B cell (primary cell): ENCODE results near the gene DHX35. TPM values are rescaled to one million over a fixed set of nuclear protein-coding genes. Genes with fewer than 3 reads are reported as not detected.
A peak's percentile ranks its signal among the peaks of the same experiment; 100 is the strongest.

Source experiments
- ATAC-seq: fragments of 200-7000 bp; cut with Tn5 transposase; one replicate; pipeline ENCODE4 v1.10.0; 2021; ENCODE audit warnings: low read depth, mild to moderate bottlenecking, moderate number of reproducible peaks, moderate library complexity
- CTCF ChIA-PET: fragments of 350-600 bp; sonication (Branson Sonifier 250); formaldehyde crosslinking; loops from one replicate; lab custom pipeline; 2021; ENCODE audit warnings: antibody characterized with exemption, inconsistent platforms; lab: Charles Lee
- POLR2A ChIA-PET: fragments of 350-600 bp; sonication (Branson Sonifier 250); formaldehyde crosslinking; loops from one replicate; lab custom pipeline; 2021; ENCODE audit warnings: antibody characterized with exemption; lab: Charles Lee
- DNase-seq: peaks from one replicate; pipeline ENCODE4 v3.0.0; 2013
- H2AFZ ChIP-seq: 2 replicates; pipeline ENCODE4 v1.6.1; 2012; ENCODE audit warnings: mild to moderate bottlenecking, low read depth, low read length; ENCODE audit not compliant: insufficient read depth, poor library complexity, severe bottlenecking
- H3K27ac ChIP-seq, 2 donors: 1 replicate in 1 of 2; 2 replicates in 1 of 2; pipeline ENCODE4 v1.5.1; 2012 to 2013; ENCODE audit warnings: low read length in 2 of 2, mild to moderate bottlenecking in 2 of 2, moderate library complexity in 1 of 2
- H3K27me3 ChIP-seq, 4 experiments: fragments of 200-600 bp in 1 of 4; sonication (generic) in 1 of 4; replicated peaks in 1 of 4; 1 replicate in 2 of 4; 2 replicates in 2 of 4; pipeline versions ENCODE4 v1.6.1 to v1.7.0; 2013 to 2016; ENCODE audit warnings: low read length in 3 of 4, mild to moderate bottlenecking in 2 of 4, mixed read lengths in 1 of 4, moderate library complexity in 1 of 4; ENCODE audit not compliant: insufficient read depth in 4 of 4, control insufficient read depth in 3 of 4; ENCODE audit errors: control extremely low read depth in 1 of 4
- H3K36me3 ChIP-seq, 2 experiments: replicated peaks in 1 of 2; 1 replicate in 1 of 2; 2 replicates in 1 of 2; pipeline versions ENCODE4 v1.6.1 to v1.7.1; 2013; ENCODE audit warnings: low read length in 1 of 2; ENCODE audit not compliant: insufficient read depth in 2 of 2, control insufficient read depth in 1 of 2; ENCODE audit errors: control extremely low read depth in 1 of 2, extremely low read depth in 1 of 2
- H3K4me1 ChIP-seq, 2 donors: fragments of 200-600 bp in 1 of 2; sonication (generic) in 1 of 2; 1 replicate in 1 of 2; 2 replicates in 1 of 2; pipeline versions ENCODE4 v1.5.1 to v1.6.1; 2013 to 2017; ENCODE audit warnings: low read length in 2 of 2; ENCODE audit not compliant: control insufficient read depth in 2 of 2, insufficient read depth in 2 of 2
- H3K4me2 ChIP-seq: replicated peaks from 2 replicates; pipeline ENCODE3; 2012; ENCODE audit warnings: mild to moderate bottlenecking, low read depth, low read length; ENCODE audit not compliant: poor library complexity, severe bottlenecking
- H3K4me3 ChIP-seq, 5 experiments: fragments of 200-600 bp in 1 of 5; sonication (generic) in 1 of 5; 1 replicate in 3 of 5; 2 replicates in 2 of 5; pipeline versions ENCODE4 v1.5.1 to v1.7.0; 2011 to 2016; ENCODE audit warnings: low read length in 4 of 5, mild to moderate bottlenecking in 4 of 5, low read depth in 2 of 5, control low read depth in 1 of 5, moderate library complexity in 1 of 5; ENCODE audit not compliant: insufficient read depth in 1 of 5; ENCODE audit errors: control extremely low read depth in 1 of 5, extremely low read depth in 1 of 5
- H3K79me2 ChIP-seq: fragments of 200-600 bp; sonication (generic); one replicate; pipeline ENCODE4 v1.6.0; 2016; ENCODE audit warnings: low read length; ENCODE audit not compliant: control insufficient read depth, insufficient read depth
- H3K9ac ChIP-seq: fragments of 200-600 bp; sonication (generic); 2 replicates; pipeline ENCODE4 v1.6.1; 2017; ENCODE audit warnings: mild to moderate bottlenecking, low read length, moderate library complexity
- H3K9me3 ChIP-seq, 3 donors: one replicate each; pipeline versions ENCODE4 v1.6.1 to v1.7.1; 2013; ENCODE audit warnings: low read length in 2 of 3; ENCODE audit not compliant: control insufficient read depth in 2 of 3, insufficient read depth in 1 of 3; ENCODE audit errors: control extremely low read depth in 1 of 3
- H4K20me1 ChIP-seq: 2 replicates; pipeline ENCODE4 v1.6.0; 2012; ENCODE audit warnings: mild to moderate bottlenecking, low read length; ENCODE audit not compliant: insufficient read depth, control insufficient read depth, poor library complexity, severe bottlenecking
- H3K27ac Mint-ChIP-seq: one replicate; pipeline ENCODE4 v1.8.0; 2021; ENCODE audit warnings: mixed read lengths
- H3K27me3 Mint-ChIP-seq: one replicate; pipeline ENCODE4 v1.8.0; 2021; ENCODE audit warnings: mixed read lengths
- H3K4me1 Mint-ChIP-seq: one replicate; pipeline ENCODE4 v1.8.0; 2021; ENCODE audit warnings: mixed read lengths
- H3K4me3 Mint-ChIP-seq: one replicate; pipeline ENCODE4 v1.8.0; 2021; ENCODE audit warnings: mixed read lengths
- H3K9me3 Mint-ChIP-seq: one replicate; pipeline ENCODE4 v1.8.0; 2022; ENCODE audit warnings: mixed read lengths; ENCODE audit not compliant: insufficient read depth
- EZH2 ChIP-seq: IDR thresholded peaks from 2 replicates; pipeline ENCODE4 v1.6.1; 2012; ENCODE audit warnings: borderline replicate concordance, low read depth, mild to moderate bottlenecking, moderate library complexity, low read length; ENCODE audit not compliant: insufficient read depth, poor library complexity, severe bottlenecking
- WGBS: methylation state at CpG from one replicate; pipeline ENCODE4 v1.1.5; 2013; ENCODE audit warnings: missing lambda C conversion rate; ENCODE audit not compliant: insufficient coverage; 5-methylcytosine and 5-hydroxymethylcytosine counted together
- intact Hi-C: fragments of 100-400 bp; cut with micrococcal nuclease; formaldehyde crosslinking; loops from one replicate; pipeline ENCODE4 v1.10.0; 2022
- polyA plus RNA-seq: library from polyadenylated mRNA; depleted of rRNA; stranded (reverse); fragments of >200 nt; gene quantifications from 2 replicates; pipeline ENCODE4 v1.2.3, GENCODE V29; 2012
- total RNA-seq, 2 donors: library from RNA; stranded (reverse); fragments of 120-200 nt in 1 of 2; gene quantifications; 1 replicate in 1 of 2; 2 replicates in 1 of 2; pipeline versions ENCODE4 v1.2.3 to v1.2.4, GENCODE V29; 2013 to 2022
- TF ChIP-seq, protein P1 (sequence below): fragments of 200-600 bp; IDR thresholded peaks from one replicate; pipeline ENCODE4 v1.8.0; 2022; ENCODE audit warnings: antibody characterized with exemption, mild to moderate bottlenecking

Gene DHX35
- total and polyA plus RNA-seq, 2 donors (not counting 1 experiment from before 2014, with no cell fraction given), result 7.5 to 12.4 TPM

DNA sequence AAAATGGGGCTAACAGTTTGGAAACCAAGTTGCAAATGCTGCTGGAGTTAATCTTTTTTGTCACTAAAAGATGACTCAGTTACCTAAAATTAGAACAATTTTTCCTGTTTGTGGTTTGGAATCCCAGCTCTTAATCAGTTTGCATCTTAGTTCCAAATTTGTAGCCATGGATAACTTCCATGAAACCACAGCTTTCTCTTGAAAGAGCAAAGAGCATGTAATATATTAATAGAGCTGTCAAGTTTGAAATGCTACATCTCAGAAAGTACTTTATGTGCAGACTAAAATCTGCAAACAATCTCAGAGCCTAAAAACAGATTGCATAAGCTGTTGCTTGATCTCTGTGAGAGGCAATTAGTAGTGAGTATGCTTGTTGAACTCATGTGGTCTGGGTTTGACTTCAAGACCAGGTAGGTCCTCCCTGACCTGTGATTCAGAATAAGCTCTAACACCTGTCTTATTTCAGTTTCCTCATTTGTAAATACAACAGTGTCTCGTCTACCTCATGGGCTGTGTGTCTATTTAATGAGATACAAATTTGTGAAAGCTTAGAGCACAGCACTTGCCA lies 23.5 kb downstream of the DHX35 start:
- Histone ChIP-seq H3K4me2 (no peak overlapping the region), H3K4me3 (no peak overlapping the region), H3K4me1 (peaks cover 7 to 18% of the 10 kb centered on the region in 2 donors), H3K9me3 (no peaks in the 10 kb centered on the region), H3K9ac (no peak overlapping the region), H3K36me3 (peaks cover 3 to 19% of the 10 kb centered on the region in 2 experiments), H3K27me3 (no peaks in the 10 kb centered on the region), H3K27ac (no peak overlapping the region), H4K20me1 (no peaks in the 10 kb centered on the region), H2AFZ (no peak overlapping the region), H3K79me2 (peaks cover 2% of the 10 kb centered on the region)
- peaks cover 17% of the 10 kb centered on the region for H3K4me1 Mint-ChIP-seq
- H3K27me3 Mint-ChIP-seq, result no peaks in the 10 kb centered on the region
- ATAC-seq (no peak), DNase-seq (no peak)
- no CpG with 5 or more reads among the region's 1 CpG for WGBS
- no peak overlapping the region for H3K4me3 Mint-ChIP-seq
- H3K27ac Mint-ChIP-seq, result peak overlapping the region; percentile 32
- CTCF ChIA-PET, result interaction anchor here (1.8 kb wide), 1 partner anchor 9 kb away, joined by 4 read pairs; no protein-coding TSS in a partner anchor
- TF ChIP-seq, protein P1, sequence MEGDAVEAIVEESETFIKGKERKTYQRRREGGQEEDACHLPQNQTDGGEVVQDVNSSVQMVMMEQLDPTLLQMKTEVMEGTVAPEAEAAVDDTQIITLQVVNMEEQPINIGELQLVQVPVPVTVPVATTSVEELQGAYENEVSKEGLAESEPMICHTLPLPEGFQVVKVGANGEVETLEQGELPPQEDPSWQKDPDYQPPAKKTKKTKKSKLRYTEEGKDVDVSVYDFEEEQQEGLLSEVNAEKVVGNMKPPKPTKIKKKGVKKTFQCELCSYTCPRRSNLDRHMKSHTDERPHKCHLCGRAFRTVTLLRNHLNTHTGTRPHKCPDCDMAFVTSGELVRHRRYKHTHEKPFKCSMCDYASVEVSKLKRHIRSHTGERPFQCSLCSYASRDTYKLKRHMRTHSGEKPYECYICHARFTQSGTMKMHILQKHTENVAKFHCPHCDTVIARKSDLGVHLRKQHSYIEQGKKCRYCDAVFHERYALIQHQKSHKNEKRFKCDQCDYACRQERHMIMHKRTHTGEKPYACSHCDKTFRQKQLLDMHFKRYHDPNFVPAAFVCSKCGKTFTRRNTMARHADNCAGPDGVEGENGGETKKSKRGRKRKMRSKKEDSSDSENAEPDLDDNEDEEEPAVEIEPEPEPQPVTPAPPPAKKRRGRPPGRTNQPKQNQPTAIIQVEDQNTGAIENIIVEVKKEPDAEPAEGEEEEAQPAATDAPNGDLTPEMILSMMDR, result no peak
- TF ChIP-seq EZH2, result no peak
- intact Hi-C loops, result no loop called here
- POLR2A ChIA-PET, result no interaction called here
- H3K9me3 Mint-ChIP-seq, result no peaks in the 10 kb centered on the region

DNA sequence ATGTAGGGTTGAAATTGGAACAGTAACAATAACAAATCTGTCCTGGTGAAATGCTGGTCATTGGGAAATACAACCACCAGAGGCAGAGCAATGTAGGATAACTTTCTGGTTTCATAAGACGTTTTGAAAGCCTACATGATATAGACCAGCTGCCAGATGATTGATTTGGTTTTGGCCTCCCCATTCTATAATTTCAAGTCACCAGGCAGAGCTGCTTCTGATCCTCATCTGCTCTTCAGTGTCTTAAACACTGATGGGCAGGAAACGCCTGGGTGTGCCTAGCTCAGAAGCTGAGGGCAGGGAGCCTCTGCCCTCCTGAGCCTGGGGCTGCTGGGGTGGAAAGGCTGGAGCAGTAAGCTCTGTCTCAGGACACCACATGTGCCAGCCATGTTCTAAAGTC lies 24.5 kb downstream of the DHX35 start:
- DNase-seq (no peak), ATAC-seq (no peak)
- H3K4me3 ChIP-seq, result no peak overlapping the region
- WGBS, result 69% methylated on average over 2 of the region's 2 CpGs
- Mint-ChIP-seq H3K4me1 (peaks cover 17% of the 10 kb centered on the region), H3K27ac (peak overlapping the region; percentile 53), H3K9me3 (no peaks in the 10 kb centered on the region), H3K27me3 (no peaks in the 10 kb centered on the region), H3K4me3 (no peak overlapping the region)
- TF ChIP-seq, protein P1, result no peak
- no peak for TF ChIP-seq EZH2
- H2AFZ ChIP-seq, result peak overlapping the region; percentile 2
- intact Hi-C loops, result no loop called here
- no peak overlapping the region for H3K9ac ChIP-seq
- no peaks in the 10 kb centered on the region for H4K20me1 ChIP-seq
- H3K36me3 ChIP-seq, result peaks cover 0 to 19% of the 10 kb centered on the region in 2 experiments
- POLR2A ChIA-PET, result no interaction called here
- H3K4me1 ChIP-seq, result peaks cover 7 to 18% of the 10 kb centered on the region in 2 donors
- peaks cover 2% of the 10 kb centered on the region for H3K79me2 ChIP-seq
- no peak overlapping the region for H3K27ac ChIP-seq
- no peaks in the 10 kb centered on the region for H3K9me3 ChIP-seq
- no peak overlapping the region for H3K4me2 ChIP-seq
- no peaks in the 10 kb centered on the region for H3K27me3 ChIP-seq
- CTCF ChIA-PET, result no interaction called here
